NCI-H82 (cell line): Measurements from ENCODE around the gene ZNF628.
"Not testable (repeated sequence)": the region's sequence is repeated elsewhere in the genome, so short reads cannot be mapped to it uniquely, and the experiment has no call there.

Experiments
- DNase-seq: peaks from one replicate; lab custom pipeline; 2025; lab: John Stamatoyannopoulos, UW

The ZNF628 gene

GRCh38 chr19:55484593-55485438 lies 8.4 kb downstream of the ZNF628 start, which contains the start of gene NAT14:
Gene NAT14 (plus strand): TSS chr19:55485188. CDS start chr19:55485709, 521 bp downstream.
- DNase-seq = peak; percentile 86

GRCh38 chr19:55485439-55486011 lies 9.1 kb downstream of the ZNF628 start:
- DNase-seq = peak; percentile 52

GRCh38 chr19:55486043-55486970 lies 9.9 kb downstream of the ZNF628 start:
- no peak for DNase-seq

- no peak for DNase-seq
These were observed 10.8 kb downstream of the ZNF628 start for GRCh38 chr19:55486971-55487923.

- DNase-seq = peak; percentile 27
These were observed 11.7 kb downstream of the ZNF628 start, which contains the start of gene SSC5D for GRCh38 chr19:55487924-55488687. Gene SSC5D (plus strand): TSS chr19:55488436. CDS start chr19:55488590, 154 bp downstream.

GRCh38 chr19:55488986-55489710 lies 12.7 kb downstream of the ZNF628 start:
- no peak for DNase-seq

- DNase-seq = peak; percentile 37
These were observed 13.5 kb downstream of the ZNF628 start for GRCh38 chr19:55489711-55490477.

GRCh38 chr19:55490478-55491432 lies 14.3 kb downstream of the ZNF628 start:
- no peak for DNase-seq

GRCh38 chr19:55491546-55492360 lies 15.3 kb downstream of the ZNF628 start:
- DNase-seq = no peak

- DNase-seq = no peak
These were observed 16.0 kb downstream of the ZNF628 start for GRCh38 chr19:55492362-55492944.

GRCh38 chr19:55493052-55493644 lies 16.7 kb downstream of the ZNF628 start:
- no peak for DNase-seq

- no peak for DNase-seq
These were observed 17.3 kb downstream of the ZNF628 start for GRCh38 chr19:55493645-55494171.

- DNase-seq = no peak
These were observed 17.9 kb downstream of the ZNF628 start for GRCh38 chr19:55494172-55494761.

GRCh38 chr19:55495646-55496349 lies 19.4 kb downstream of the ZNF628 start:
- DNase-seq = no peak

GRCh38 chr19:55496820-55497219 lies 20.4 kb downstream of the ZNF628 start:
- not testable (repeated sequence) for DNase-seq
